Hepatocyte (in vitro differentiated cells): Measurements from ENCODE around the gene DNAH5. TPM values are rescaled to one million over a fixed set of nuclear protein-coding genes. Genes with fewer than 3 reads are reported as not detected.

Source experiments
- DNase-seq: peaks from one replicate; pipeline ENCODE4 v3.0.0-alpha.2; 2016; ENCODE audit warnings: low spot score
- H2AFZ ChIP-seq: fragments of 200-600 bp; sonication (generic); 2 replicates; pipeline ENCODE4 v1.6.0; 2016; ENCODE audit warnings: antibody characterized with exemption, mild to moderate bottlenecking
- H3K27ac ChIP-seq: fragments of 200-600 bp; sonication (generic); 2 replicates; pipeline ENCODE4 v1.5.1; 2016; ENCODE audit warnings: mild to moderate bottlenecking
- H3K27me3 ChIP-seq: fragments of 200-600 bp; sonication (generic); 2 replicates; pipeline ENCODE4 v1.6.1; 2016
- H3K36me3 ChIP-seq: fragments of 200-600 bp; sonication (generic); replicated peaks from 2 replicates; pipeline ENCODE4 v1.5.1; 2016; ENCODE audit warnings: low read depth; ENCODE audit not compliant: insufficient read depth
- H3K4me1 ChIP-seq: fragments of 200-600 bp; sonication (generic); 2 replicates; pipeline ENCODE4 v1.5.1; 2016; ENCODE audit warnings: mild to moderate bottlenecking, moderate library complexity; ENCODE audit not compliant: insufficient read depth
- H3K4me2 ChIP-seq: fragments of 200-600 bp; sonication (generic); 2 replicates; pipeline ENCODE4 v1.6.0; 2016
- H3K4me3 ChIP-seq: fragments of 200-600 bp; sonication (generic); 2 replicates; pipeline ENCODE4 v1.5.1; 2016; ENCODE audit warnings: mild to moderate bottlenecking
- H3K79me2 ChIP-seq: fragments of 200-600 bp; sonication (generic); 2 replicates; pipeline ENCODE4 v1.6.0; 2017; ENCODE audit warnings: mild to moderate bottlenecking
- H3K9me2 ChIP-seq: fragments of 200-600 bp; sonication (generic); replicated peaks from 2 replicates; pipeline ENCODE4 v1.6.0; 2017; ENCODE audit warnings: mild to moderate bottlenecking; ENCODE audit not compliant: insufficient read depth
- H3K9me3 ChIP-seq: fragments of 200-600 bp; sonication (generic); 2 replicates; pipeline ENCODE4 v1.5.1; 2016; ENCODE audit warnings: low read depth, mild to moderate bottlenecking
- H4K20me1 ChIP-seq: fragments of 200-600 bp; sonication (generic); 2 replicates; pipeline ENCODE4 v1.6.0; 2016; ENCODE audit warnings: mild to moderate bottlenecking; ENCODE audit not compliant: insufficient read depth, poor library complexity, severe bottlenecking
- CTCF ChIP-seq: fragments of 200-600 bp; sonication (generic); IDR thresholded peaks from 2 replicates; pipeline ENCODE4 v1.5.1; 2016; ENCODE audit warnings: antibody characterized with exemption, mild to moderate bottlenecking; ENCODE audit not compliant: poor library complexity
- EZH2 ChIP-seq: fragments of 200-600 bp; sonication (generic); IDR thresholded peaks from 2 replicates; pipeline ENCODE4 v1.6.1; 2016; ENCODE audit warnings: antibody characterized with exemption, mild to moderate bottlenecking, borderline replicate concordance
- EZH2phosphoT487 ChIP-seq: fragments of 200-600 bp; sonication (generic); IDR thresholded peaks from one replicate; pipeline ENCODE4 v1.6.1; 2018; ENCODE audit warnings: antibody characterized with exemption, mild to moderate bottlenecking, low read depth, moderate library complexity; ENCODE audit not compliant: unreplicated experiment, severe bottlenecking
- WGBS: methylation state at CpG from one replicate; pipeline ENCODE4 v1.1.6; 2016; ENCODE audit warnings: low lambda C conversion rate; ENCODE audit errors: missing lambda C conversion rate; 5-methylcytosine and 5-hydroxymethylcytosine counted together
- polyA plus RNA-seq: library from polyadenylated mRNA; unstranded; fragments of >200 nt; fragmentation: Nextera tagmentation; extraction: Ambion mirVana; gene quantifications from 2 replicates; pipeline ENCODE4 v1.2.1, GENCODE V29; 2016
- total RNA-seq: library from RNA; depleted of rRNA; stranded (reverse); fragments of >200 nt; gene quantifications from 2 replicates; pipeline ENCODE4 v1.2.3, GENCODE V29; 2014

Gene DNAH5
- total and polyA plus RNA-seq, 2 experiments from 2014 or later: 0.17 to 0.40 TPM

GRCh38 chr5:13746026-13746425, 198.5 kb downstream of the DNAH5 start:
- no peaks in the 10 kb centered on the region for H3K79me2 ChIP-seq

DNA sequence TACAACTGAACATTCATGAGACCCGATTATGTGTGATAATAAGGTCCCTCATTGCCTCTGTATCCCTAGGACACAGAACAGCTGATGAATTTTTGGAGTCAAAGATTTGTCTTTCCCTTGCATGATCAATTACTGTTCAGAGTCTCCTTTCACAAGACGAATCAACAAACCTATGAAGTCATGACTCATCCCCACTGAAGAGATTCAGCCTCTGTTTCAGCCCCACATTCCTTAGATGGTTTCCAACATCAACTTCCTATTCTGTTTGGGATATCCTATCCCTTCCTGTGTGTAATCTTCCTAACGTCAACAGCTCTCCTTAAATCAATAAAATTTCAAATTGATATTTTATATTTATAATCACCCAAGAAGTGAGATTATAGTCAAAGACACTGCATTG, 199.0 kb downstream of the DNAH5 start:
- Histone ChIP-seq H3K4me2 (no peak overlapping the region), H3K9me2 (no peaks in the 10 kb centered on the region), H3K27ac (no peak overlapping the region), H3K9me3 (no peaks in the 10 kb centered on the region), H3K36me3 (no peaks in the 10 kb centered on the region), H3K79me2 (no peaks in the 10 kb centered on the region), H4K20me1 (no peaks in the 10 kb centered on the region), H3K4me1 (no peaks in the 10 kb centered on the region), H3K27me3 (no peaks in the 10 kb centered on the region), H2AFZ (no peak overlapping the region), H3K4me3 (no peak overlapping the region)
- DNase-seq: no peak
- 41% methylated on average over 3 of the region's 3 CpGs for WGBS
- TF ChIP-seq CTCF: no peak
- no peak for TF ChIP-seq EZH2
- no peak for TF ChIP-seq EZH2phosphoT487

More at GRCh38 chr5:13746026-13746425, 198.5 kb downstream of the DNAH5 start:
- Histone ChIP-seq H3K9me2 (no peaks in the 10 kb centered on the region), H2AFZ (no peak overlapping the region), H4K20me1 (no peaks in the 10 kb centered on the region), H3K4me2 (no peak overlapping the region), H3K27me3 (no peaks in the 10 kb centered on the region), H3K36me3 (no peaks in the 10 kb centered on the region), H3K4me1 (no peaks in the 10 kb centered on the region), H3K9me3 (no peaks in the 10 kb centered on the region), H3K27ac (no peak overlapping the region), H3K4me3 (no peak overlapping the region)
- DNase-seq: no peak
- no peak for TF ChIP-seq CTCF
- no peak for TF ChIP-seq EZH2
- TF ChIP-seq EZH2phosphoT487: no peak

- no peak for DNase-seq
- TF ChIP-seq EZH2phosphoT487 (no peak), EZH2 (no peak), CTCF (no peak)
- Histone ChIP-seq H3K4me1 (no peaks in the 10 kb centered on the region), H2AFZ (no peak overlapping the region), H3K27me3 (no peaks in the 10 kb centered on the region), H4K20me1 (no peaks in the 10 kb centered on the region), H3K4me2 (no peak overlapping the region), H3K27ac (no peak overlapping the region), H3K9me3 (no peaks in the 10 kb centered on the region), H3K9me2 (no peaks in the 10 kb centered on the region), H3K79me2 (no peaks in the 10 kb centered on the region), H3K4me3 (no peak overlapping the region), H3K36me3 (no peaks in the 10 kb centered on the region)
- WGBS: 63% methylated on average over 2 of the region's 2 CpGs
Measured at GRCh38 chr5:13740471-13740870, 204.0 kb downstream of the DNAH5 start.

- Histone ChIP-seq H3K79me2 (no peaks in the 10 kb centered on the region), H3K4me1 (no peaks in the 10 kb centered on the region), H3K9me2 (no peaks in the 10 kb centered on the region), H4K20me1 (no peaks in the 10 kb centered on the region), H3K4me2 (no peak overlapping the region), H2AFZ (no peak overlapping the region), H3K9me3 (no peaks in the 10 kb centered on the region), H3K27ac (no peak overlapping the region), H3K36me3 (no peaks in the 10 kb centered on the region), H3K4me3 (no peak overlapping the region), H3K27me3 (no peaks in the 10 kb centered on the region)
- TF ChIP-seq EZH2 (no peak), EZH2phosphoT487 (no peak), CTCF (no peak)
- DNase-seq: no peak
- 86% methylated on average over 5 of the region's 5 CpGs for WGBS
Measured at GRCh38 chr5:13739479-13739878, 205.0 kb downstream of the DNAH5 start.
